Neural crest cell (in vitro differentiated cells): Measurements from ENCODE around the gene DUS2. TPM values are rescaled to one million over a fixed set of nuclear protein-coding genes. Genes with fewer than 3 reads are reported as not detected.

Source experiments
- DNase-seq: peaks from one replicate; pipeline ENCODE4 v3.0.0; 2021; ENCODE audit warnings: low read depth, mixed read lengths, low spot score
- H3K27ac Mint-ChIP-seq: one replicate; pipeline ENCODE4 v1.8.0; 2021; ENCODE audit warnings: mild to moderate bottlenecking, mixed read lengths; ENCODE audit not compliant: unreplicated experiment
- H3K27me3 Mint-ChIP-seq: 2 replicates; pipeline ENCODE4 v1.8.0; 2021; ENCODE audit warnings: low read depth, mild to moderate bottlenecking, mixed read lengths
- H3K36me3 Mint-ChIP-seq: 2 replicates; pipeline ENCODE4 v1.8.0; 2021; ENCODE audit warnings: low read depth, mild to moderate bottlenecking, mixed read lengths
- H3K4me1 Mint-ChIP-seq: 2 replicates; pipeline ENCODE4 v1.8.0; 2021; ENCODE audit warnings: mixed read lengths
- H3K4me3 Mint-ChIP-seq: one replicate; pipeline ENCODE4 v1.8.0; 2021; ENCODE audit warnings: mild to moderate bottlenecking, mixed read lengths
- H3K9me3 Mint-ChIP-seq: 2 replicates; pipeline ENCODE4 v1.8.0; 2021; ENCODE audit warnings: mixed read lengths
- total RNA-seq: library from RNA; stranded (reverse); gene quantifications from 2 replicates; pipeline ENCODE4 v1.2.1, GENCODE V29; 2021
- TF ChIP-seq, protein P1 (sequence below): fragments of 200-600 bp; sonication (generic); conservative IDR thresholded peaks from 2 replicates; pipeline ENCODE4 v1.5.0; 2021; ENCODE audit warnings: antibody characterized with exemption, mild to moderate bottlenecking

DUS2 gene
- total RNA-seq, 1 donor from 2014 or later = 28.4 TPM

DNA sequence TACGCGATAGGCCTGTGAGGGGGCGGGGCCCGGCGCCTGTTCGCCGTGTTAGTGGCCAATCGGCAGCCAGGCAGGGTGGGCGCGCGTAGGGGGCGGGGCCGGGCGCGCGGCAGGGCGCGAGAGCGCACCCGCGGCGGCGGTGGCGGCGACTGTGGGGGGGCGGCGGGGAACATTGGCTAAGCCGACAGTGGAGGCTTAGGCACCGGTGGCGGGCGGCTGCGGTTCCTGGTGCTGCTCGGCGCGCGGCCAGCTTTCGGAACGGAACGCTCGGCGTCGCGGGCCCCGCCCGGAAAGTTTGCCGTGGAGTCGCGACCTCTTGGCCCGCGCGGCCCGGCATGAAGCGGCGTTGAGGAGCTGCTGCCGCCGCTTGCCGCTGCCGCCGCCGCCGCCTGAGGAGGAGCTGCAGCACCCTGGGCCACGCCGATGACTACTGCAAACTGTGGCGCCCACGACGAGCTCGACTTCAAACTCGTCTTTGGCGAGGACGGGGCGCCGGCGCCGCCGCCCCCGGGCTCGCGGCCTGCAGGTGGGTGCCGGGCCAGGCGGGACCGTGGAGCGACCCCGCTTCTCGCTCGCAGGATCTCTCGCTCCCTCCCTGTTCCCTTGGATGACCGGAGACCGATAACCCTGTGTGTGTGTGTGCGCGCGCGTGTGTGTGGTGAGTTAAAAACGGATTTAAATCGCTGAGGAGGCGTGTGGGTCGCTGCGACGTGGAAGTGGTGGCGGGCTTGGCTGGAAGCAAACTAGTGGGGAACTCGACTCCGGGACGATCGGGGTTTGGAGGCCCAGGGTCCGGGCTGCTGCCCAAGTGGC is 62.4 kb downstream of the DUS2 start, which contains the start of gene NFATC3:
Gene NFATC3, plus strand, starts transcription at position 112 of the 813 bp plus-strand sequence. Its CDS starts 312 bp downstream, at position 424.
- peak within 1 kb of the TSS; percentile 100 for H3K4me3 Mint-ChIP-seq
- no peaks in the 10 kb centered on the region for H3K27me3 Mint-ChIP-seq
- TF ChIP-seq, protein P1, sequence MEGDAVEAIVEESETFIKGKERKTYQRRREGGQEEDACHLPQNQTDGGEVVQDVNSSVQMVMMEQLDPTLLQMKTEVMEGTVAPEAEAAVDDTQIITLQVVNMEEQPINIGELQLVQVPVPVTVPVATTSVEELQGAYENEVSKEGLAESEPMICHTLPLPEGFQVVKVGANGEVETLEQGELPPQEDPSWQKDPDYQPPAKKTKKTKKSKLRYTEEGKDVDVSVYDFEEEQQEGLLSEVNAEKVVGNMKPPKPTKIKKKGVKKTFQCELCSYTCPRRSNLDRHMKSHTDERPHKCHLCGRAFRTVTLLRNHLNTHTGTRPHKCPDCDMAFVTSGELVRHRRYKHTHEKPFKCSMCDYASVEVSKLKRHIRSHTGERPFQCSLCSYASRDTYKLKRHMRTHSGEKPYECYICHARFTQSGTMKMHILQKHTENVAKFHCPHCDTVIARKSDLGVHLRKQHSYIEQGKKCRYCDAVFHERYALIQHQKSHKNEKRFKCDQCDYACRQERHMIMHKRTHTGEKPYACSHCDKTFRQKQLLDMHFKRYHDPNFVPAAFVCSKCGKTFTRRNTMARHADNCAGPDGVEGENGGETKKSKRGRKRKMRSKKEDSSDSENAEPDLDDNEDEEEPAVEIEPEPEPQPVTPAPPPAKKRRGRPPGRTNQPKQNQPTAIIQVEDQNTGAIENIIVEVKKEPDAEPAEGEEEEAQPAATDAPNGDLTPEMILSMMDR = peak; percentile 16
- no peaks in the 10 kb centered on the region for H3K36me3 Mint-ChIP-seq
- H3K27ac Mint-ChIP-seq = peak within 1 kb of the TSS; percentile 99
- H3K4me1 Mint-ChIP-seq = peaks cover 35% of the 10 kb centered on the region
- H3K9me3 Mint-ChIP-seq = no peaks in the 10 kb centered on the region
- DNase-seq = peak; percentile 93

DNA sequence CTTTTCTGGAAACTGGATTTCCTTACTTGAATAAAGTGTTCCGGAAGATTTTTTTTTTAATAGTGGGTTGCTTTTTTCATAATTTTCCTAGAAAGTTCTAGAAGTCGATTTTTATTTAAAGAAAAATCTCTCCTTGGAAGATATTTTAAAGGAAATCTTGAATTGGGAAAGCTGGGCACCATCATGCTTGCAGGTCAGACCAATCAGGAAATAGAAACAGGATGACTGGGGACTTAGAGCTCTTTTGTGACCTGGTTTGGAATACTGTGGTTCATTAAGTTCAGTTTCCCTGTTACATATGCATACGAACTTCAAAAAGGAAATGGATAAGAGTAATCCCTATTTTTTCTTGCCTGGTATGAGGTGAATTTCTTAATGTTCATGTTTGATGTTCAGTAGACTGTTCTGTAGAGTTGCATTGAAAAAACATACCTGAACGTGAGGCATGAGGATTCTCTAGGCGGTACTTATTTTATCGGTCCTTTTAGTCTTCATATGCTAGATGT is 63.3 kb downstream of the DUS2 start:
- peaks cover 36% of the 10 kb centered on the region for H3K4me1 Mint-ChIP-seq
- H3K4me3 Mint-ChIP-seq = peak overlapping the region; percentile 100
- no peak for DNase-seq
- H3K27me3 Mint-ChIP-seq = no peaks in the 10 kb centered on the region
- TF ChIP-seq, protein P1 = no peak
- H3K36me3 Mint-ChIP-seq = no peaks in the 10 kb centered on the region
- no peaks in the 10 kb centered on the region for H3K9me3 Mint-ChIP-seq
- no peak overlapping the region for H3K27ac Mint-ChIP-seq

DNA sequence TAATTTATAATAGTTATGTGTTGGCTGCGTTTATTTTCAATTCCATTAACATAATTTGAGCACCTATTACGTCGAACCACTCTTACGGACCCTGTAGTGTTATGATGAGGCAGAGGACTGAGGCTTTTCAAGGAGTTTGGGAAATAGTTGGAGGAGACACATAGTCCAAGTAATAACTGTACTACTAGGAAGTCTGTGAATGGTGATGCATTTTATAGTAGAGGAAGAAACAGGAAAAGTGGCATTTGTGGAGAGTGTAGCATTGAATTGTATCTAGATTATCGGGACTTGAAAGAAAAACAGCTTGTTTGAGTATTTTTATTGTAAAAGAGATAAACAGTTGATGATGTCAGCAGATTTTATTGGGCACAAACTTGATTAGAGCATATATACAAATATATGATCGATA is 63.8 kb downstream of the DUS2 start:
- H3K27me3 Mint-ChIP-seq = no peaks in the 10 kb centered on the region
- H3K9me3 Mint-ChIP-seq = no peaks in the 10 kb centered on the region
- H3K36me3 Mint-ChIP-seq = no peaks in the 10 kb centered on the region
- DNase-seq = no peak
- TF ChIP-seq, protein P1 = no peak
- H3K4me3 Mint-ChIP-seq = peak overlapping the region; percentile 100
- peaks cover 41% of the 10 kb centered on the region for H3K4me1 Mint-ChIP-seq
- H3K27ac Mint-ChIP-seq = no peak overlapping the region

DNA sequence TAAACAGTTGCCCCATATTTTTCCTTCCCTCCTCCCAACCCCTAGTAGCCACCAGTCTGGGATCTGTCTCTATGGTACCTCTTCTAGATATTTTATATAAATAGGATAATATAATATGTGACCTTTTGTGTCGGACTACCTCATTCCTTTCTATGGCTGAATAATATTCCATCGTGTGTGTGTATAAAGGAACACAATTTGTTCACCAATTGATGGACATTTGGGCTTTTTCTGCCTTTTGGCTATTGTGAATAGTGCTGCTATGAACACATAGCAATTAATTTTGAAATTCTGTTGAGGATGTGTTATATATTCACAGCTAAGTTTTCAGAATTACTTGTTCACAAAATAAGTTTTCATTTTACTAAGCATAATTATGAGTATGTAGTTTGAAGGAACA is 64.6 kb downstream of the DUS2 start:
- Mint-ChIP-seq H3K36me3 (no peaks in the 10 kb centered on the region), H3K4me3 (peak overlapping the region; percentile 75), H3K4me1 (peaks cover 42% of the 10 kb centered on the region), H3K27ac (no peak overlapping the region), H3K27me3 (no peaks in the 10 kb centered on the region), H3K9me3 (no peaks in the 10 kb centered on the region)
- TF ChIP-seq, protein P1 = no peak
- DNase-seq = no peak

DNA sequence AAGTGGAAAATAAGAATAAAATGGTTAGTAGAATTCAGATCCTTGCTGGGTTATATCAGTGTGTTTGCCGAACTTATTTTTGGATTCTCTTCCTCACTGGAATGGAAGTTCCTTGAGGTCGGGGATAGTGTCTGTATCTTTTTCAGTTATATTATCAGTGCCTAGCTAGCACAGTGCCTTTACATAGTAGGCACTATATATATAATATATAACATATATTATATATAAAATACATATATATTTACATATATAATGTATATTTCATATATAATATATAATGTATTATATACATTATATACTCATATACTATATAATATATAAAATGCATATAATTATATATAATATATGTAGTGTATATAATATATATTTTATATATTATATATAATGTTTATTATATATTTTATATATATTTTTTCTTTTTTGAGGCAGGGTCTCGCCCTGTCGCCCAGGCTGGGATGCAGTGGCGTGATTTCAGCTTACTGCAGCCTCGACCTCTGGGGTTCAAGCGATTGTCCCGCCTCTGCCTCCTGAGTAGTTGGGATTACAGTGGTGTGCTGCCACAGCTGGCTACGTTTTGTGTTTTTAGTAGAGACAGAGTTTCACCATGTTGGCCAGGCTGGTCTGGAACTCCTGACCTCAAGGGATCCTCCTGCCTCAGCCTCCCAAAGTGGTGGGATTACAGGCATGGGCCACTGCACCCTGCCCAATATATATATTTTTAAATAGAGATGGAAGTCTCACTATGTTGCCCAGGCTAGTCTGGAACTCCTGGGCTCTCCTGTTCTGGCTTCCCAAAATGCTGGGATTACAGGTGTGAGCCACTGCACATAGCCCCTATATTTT is 65.3 kb downstream of the DUS2 start:
- DNase-seq = no peak
- H3K9me3 Mint-ChIP-seq = no peaks in the 10 kb centered on the region
- H3K27me3 Mint-ChIP-seq = no peaks in the 10 kb centered on the region
- TF ChIP-seq, protein P1 = no peak
- peaks cover 43% of the 10 kb centered on the region for H3K4me1 Mint-ChIP-seq
- H3K27ac Mint-ChIP-seq = no peak overlapping the region
- peak overlapping the region; percentile 75 for H3K4me3 Mint-ChIP-seq
- no peaks in the 10 kb centered on the region for H3K36me3 Mint-ChIP-seq
